ENCODE results near the gene KCNT2. TPM values are rescaled to one million over a fixed set of nuclear protein-coding genes. Genes with fewer than 3 reads are reported as not detected.
"Not testable (repeated sequence)": the region's sequence is repeated elsewhere in the genome, so short reads cannot be mapped to it uniquely, and the experiment has no call there.

The KCNT2 gene
- polyA plus RNA-seq, 4 donors = 0.27 to 1.2 (median 0.61) TPM; not detected in 1

- no peaks in the 10 kb centered on the region for H3K9me3 ChIP-seq (ENCODE audit: control insufficient read depth in 2 of 2, insufficient read depth in 1 of 2, low read depth in 1 of 2, low read length in 1 of 2)
- H3K27me3 ChIP-seq (ENCODE audit: control insufficient read depth in 3 of 3, insufficient read depth in 3 of 3, low read length in 3 of 3) = no peaks in the 10 kb centered on the region
- H3K27ac ChIP-seq (ENCODE audit: low read depth in 1 of 3, low read length in 2 of 3) = no peak overlapping the region
- DNase-seq (no peak), FAIRE-seq (no peak)
- H3K36me3 ChIP-seq (ENCODE audit: control insufficient read depth in 3 of 3, insufficient read depth in 2 of 3, low read depth in 1 of 3, low read length in 3 of 3) = no peaks in the 10 kb centered on the region
- no peak overlapping the region for H3K4me3 ChIP-seq (ENCODE audit: low read depth in 1 of 3, low read length in 3 of 3)
- H3K4me1 ChIP-seq (ENCODE audit: control insufficient read depth in 3 of 3, insufficient read depth in 2 of 3, low read depth in 1 of 3, low read length in 2 of 3) = no peaks in the 10 kb centered on the region
Measured at GRCh38 chr1:196517193-196517592, 91.0 kb downstream of the KCNT2 start.

- Histone ChIP-seq H3K4me1 (ENCODE audit: control insufficient read depth in 3 of 3, insufficient read depth in 2 of 3, low read depth in 1 of 3, low read length in 2 of 3) (no peaks in the 10 kb centered on the region), H3K27me3 (ENCODE audit: control insufficient read depth in 3 of 3, insufficient read depth in 3 of 3, low read length in 3 of 3) (no peaks in the 10 kb centered on the region), H3K9me3 (ENCODE audit: control insufficient read depth in 2 of 2, insufficient read depth in 1 of 2, low read depth in 1 of 2, low read length in 1 of 2) (no peaks in the 10 kb centered on the region), H3K27ac (ENCODE audit: low read depth in 1 of 3, low read length in 2 of 3) (no peak overlapping the region), H3K36me3 (ENCODE audit: control insufficient read depth in 3 of 3, insufficient read depth in 2 of 3, low read depth in 1 of 3, low read length in 3 of 3) (no peaks in the 10 kb centered on the region), H3K4me3 (ENCODE audit: low read depth in 1 of 3, low read length in 3 of 3) (no peak overlapping the region)
- no peak for FAIRE-seq
- WGBS, 3 donors = 72 to 78% (median 75%) methylated on average over 3 of the region's 3 CpGs
- DNase-seq = no peak
Measured at GRCh38 chr1:196516373-196516772, 91.9 kb downstream of the KCNT2 start.

GRCh38 chr1:196515904-196516303 lies 92.3 kb downstream of the KCNT2 start:
- H3K36me3 ChIP-seq (ENCODE audit: control insufficient read depth in 3 of 3, insufficient read depth in 2 of 3, low read depth in 1 of 3, low read length in 3 of 3) = no peaks in the 10 kb centered on the region
- H3K9me3 ChIP-seq (ENCODE audit: control insufficient read depth in 2 of 2, insufficient read depth in 1 of 2, low read depth in 1 of 2, low read length in 1 of 2) = no peaks in the 10 kb centered on the region
- DNase-seq (no peak), FAIRE-seq (no peak)
- no peaks in the 10 kb centered on the region for H3K4me1 ChIP-seq (ENCODE audit: control insufficient read depth in 3 of 3, insufficient read depth in 2 of 3, low read depth in 1 of 3, low read length in 2 of 3)
- H3K27me3 ChIP-seq (ENCODE audit: control insufficient read depth in 3 of 3, insufficient read depth in 3 of 3, low read length in 3 of 3) = no peaks in the 10 kb centered on the region
- H3K27ac ChIP-seq (ENCODE audit: low read depth in 1 of 3, low read length in 2 of 3) = no peak overlapping the region
- H3K4me3 ChIP-seq (ENCODE audit: low read depth in 1 of 3, low read length in 3 of 3) = no peak overlapping the region
- WGBS, 3 donors = 88 to 92% (median 89%) methylated on average over 2 of the region's 2 CpGs

GRCh38 chr1:196513821-196514220 lies 94.4 kb downstream of the KCNT2 start:
- H3K4me3 ChIP-seq (ENCODE audit: low read depth in 1 of 3, low read length in 3 of 3) = no peak overlapping the region
- no peaks in the 10 kb centered on the region for H3K27me3 ChIP-seq (ENCODE audit: control insufficient read depth in 3 of 3, insufficient read depth in 3 of 3, low read length in 3 of 3)
- no peaks in the 10 kb centered on the region for H3K36me3 ChIP-seq (ENCODE audit: control insufficient read depth in 3 of 3, insufficient read depth in 2 of 3, low read depth in 1 of 3, low read length in 3 of 3)
- no peaks in the 10 kb centered on the region for H3K9me3 ChIP-seq (ENCODE audit: control insufficient read depth in 2 of 2, insufficient read depth in 1 of 2, low read depth in 1 of 2, low read length in 1 of 2)
- no peaks in the 10 kb centered on the region for H3K4me1 ChIP-seq (ENCODE audit: control insufficient read depth in 3 of 3, insufficient read depth in 2 of 3, low read depth in 1 of 3, low read length in 2 of 3)
- WGBS, 3 donors = 61 to 66% (median 61%) methylated on average over 2 of the region's 2 CpGs
- H3K27ac ChIP-seq (ENCODE audit: low read depth in 1 of 3, low read length in 2 of 3) = no peak overlapping the region
- FAIRE-seq (no peak), DNase-seq (no peak)

- FAIRE-seq (no peak), DNase-seq (no peak)
- Histone ChIP-seq H3K4me1 (ENCODE audit: control insufficient read depth in 3 of 3, insufficient read depth in 2 of 3, low read depth in 1 of 3, low read length in 2 of 3) (no peaks in the 10 kb centered on the region), H3K27me3 (ENCODE audit: control insufficient read depth in 3 of 3, insufficient read depth in 3 of 3, low read length in 3 of 3) (no peaks in the 10 kb centered on the region), H3K4me3 (ENCODE audit: low read depth in 1 of 3, low read length in 3 of 3) (no peak overlapping the region), H3K27ac (ENCODE audit: low read depth in 1 of 3, low read length in 2 of 3) (no peak overlapping the region), H3K9me3 (ENCODE audit: control insufficient read depth in 2 of 2, insufficient read depth in 1 of 2, low read depth in 1 of 2, low read length in 1 of 2) (no peaks in the 10 kb centered on the region), H3K36me3 (ENCODE audit: control insufficient read depth in 3 of 3, insufficient read depth in 2 of 3, low read depth in 1 of 3, low read length in 3 of 3) (no peaks in the 10 kb centered on the region)
- WGBS, 3 donors = 58 to 81% (median 78%) methylated on average over 1 of the region's 1 CpG
Measured at GRCh38 chr1:196510451-196510850, 97.8 kb downstream of the KCNT2 start.

- not testable (repeated sequence) for H3K4me3 ChIP-seq (ENCODE audit: low read depth in 1 of 3, low read length in 3 of 3); FAIRE-seq; H3K36me3 ChIP-seq (ENCODE audit: control insufficient read depth in 3 of 3, insufficient read depth in 2 of 3, low read depth in 1 of 3, low read length in 3 of 3); H3K4me1 ChIP-seq (ENCODE audit: control insufficient read depth in 3 of 3, insufficient read depth in 2 of 3, low read depth in 1 of 3, low read length in 2 of 3); H3K27ac ChIP-seq (ENCODE audit: low read depth in 1 of 3, low read length in 2 of 3); H3K27me3 ChIP-seq (ENCODE audit: control insufficient read depth in 3 of 3, insufficient read depth in 3 of 3, low read length in 3 of 3); H3K9me3 ChIP-seq (ENCODE audit: control insufficient read depth in 2 of 2, insufficient read depth in 1 of 2, low read depth in 1 of 2, low read length in 1 of 2); DNase-seq
- WGBS, 3 donors = 40 to 100% (median 100%) methylated on average over 1 of the region's 1 CpG
Measured at GRCh38 chr1:196504224-196504623, 104.0 kb downstream of the KCNT2 start.

GRCh38 chr1:196502437-196502836 lies 105.8 kb downstream of the KCNT2 start:
- Histone ChIP-seq H3K4me3 (ENCODE audit: low read depth in 1 of 3, low read length in 3 of 3) (no peak overlapping the region), H3K9me3 (ENCODE audit: control insufficient read depth in 2 of 2, insufficient read depth in 1 of 2, low read depth in 1 of 2, low read length in 1 of 2) (no peaks in the 10 kb centered on the region), H3K36me3 (ENCODE audit: control insufficient read depth in 3 of 3, insufficient read depth in 2 of 3, low read depth in 1 of 3, low read length in 3 of 3) (no peaks in the 10 kb centered on the region), H3K27me3 (ENCODE audit: control insufficient read depth in 3 of 3, insufficient read depth in 3 of 3, low read length in 3 of 3) (no peaks in the 10 kb centered on the region), H3K27ac (ENCODE audit: low read depth in 1 of 3, low read length in 2 of 3) (no peak overlapping the region), H3K4me1 (ENCODE audit: control insufficient read depth in 3 of 3, insufficient read depth in 2 of 3, low read depth in 1 of 3, low read length in 2 of 3) (no peaks in the 10 kb centered on the region)
- 74 to 86% (median 82%) methylated on average over 2 of the region's 2 CpGs for WGBS, 3 donors
- DNase-seq (no peak), FAIRE-seq (no peak)

GRCh38 chr1:196501760-196502428 lies 106.3 kb downstream of the KCNT2 start:
- Histone ChIP-seq H3K27ac (ENCODE audit: low read depth in 1 of 3, low read length in 2 of 3) (no peak overlapping the region), H3K36me3 (ENCODE audit: control insufficient read depth in 3 of 3, insufficient read depth in 2 of 3, low read depth in 1 of 3, low read length in 3 of 3) (no peaks in the 10 kb centered on the region), H3K4me1 (ENCODE audit: control insufficient read depth in 3 of 3, insufficient read depth in 2 of 3, low read depth in 1 of 3, low read length in 2 of 3) (no peaks in the 10 kb centered on the region), H3K4me3 (ENCODE audit: low read depth in 1 of 3, low read length in 3 of 3) (no peak overlapping the region), H3K27me3 (ENCODE audit: control insufficient read depth in 3 of 3, insufficient read depth in 3 of 3, low read length in 3 of 3) (no peaks in the 10 kb centered on the region), H3K9me3 (ENCODE audit: control insufficient read depth in 2 of 2, insufficient read depth in 1 of 2, low read depth in 1 of 2, low read length in 1 of 2) (no peaks in the 10 kb centered on the region)
- DNase-seq (no peak), FAIRE-seq (no peak)
- 86 to 88% (median 86%) methylated on average over 8 of the region's 8 CpGs for WGBS, 3 donors

- DNase-seq (no peak), FAIRE-seq (no peak)
- Histone ChIP-seq H3K27me3 (ENCODE audit: control insufficient read depth in 3 of 3, insufficient read depth in 3 of 3, low read length in 3 of 3) (no peaks in the 10 kb centered on the region), H3K36me3 (ENCODE audit: control insufficient read depth in 3 of 3, insufficient read depth in 2 of 3, low read depth in 1 of 3, low read length in 3 of 3) (no peaks in the 10 kb centered on the region), H3K4me1 (ENCODE audit: control insufficient read depth in 3 of 3, insufficient read depth in 2 of 3, low read depth in 1 of 3, low read length in 2 of 3) (no peaks in the 10 kb centered on the region), H3K4me3 (ENCODE audit: low read depth in 1 of 3, low read length in 3 of 3) (no peak overlapping the region), H3K27ac (ENCODE audit: low read depth in 1 of 3, low read length in 2 of 3) (no peak overlapping the region), H3K9me3 (ENCODE audit: control insufficient read depth in 2 of 2, insufficient read depth in 1 of 2, low read depth in 1 of 2, low read length in 1 of 2) (no peaks in the 10 kb centered on the region)
- 78 to 86% (median 81%) methylated on average over 4 of the region's 4 CpGs for WGBS, 3 donors
Measured at GRCh38 chr1:196497817-196498216, 110.4 kb downstream of the KCNT2 start.
